Activated T-helper 17 cell treated with anti-CD3 and anti-CD28 coated beads, Interleukin-2, amount 50 U/mL, for 72 hours (primary cell): Measurements from ENCODE around the gene ACTL6A. TPM values are rescaled to one million over a fixed set of nuclear protein-coding genes. Genes with fewer than 3 reads are reported as not detected.
"Not testable (repeated sequence)": the region's sequence is repeated elsewhere in the genome, so short reads cannot be mapped to it uniquely, and the experiment has no call there.

Experiments used
- ATAC-seq: fragments of 150-1000 bp; cut with Tn5 transposase; replicated peaks from 2 replicates; pipeline ENCODE4 v1.10.0; 2021; ENCODE audit warnings: mild to moderate bottlenecking, moderate library complexity
- H3K27ac Mint-ChIP-seq: one replicate; pipeline ENCODE4 v1.8.0; 2022; ENCODE audit warnings: mixed read lengths
- H3K27me3 Mint-ChIP-seq: one replicate; pipeline ENCODE4 v1.8.0; 2022; ENCODE audit warnings: mixed read lengths
- H3K36me3 Mint-ChIP-seq: one replicate; pipeline ENCODE4 v1.8.0; 2022; ENCODE audit warnings: low read depth, mild to moderate bottlenecking, mixed read lengths
- H3K4me1 Mint-ChIP-seq: one replicate; pipeline ENCODE4 v1.8.0; 2022; ENCODE audit warnings: mixed read lengths
- H3K4me3 Mint-ChIP-seq: one replicate; pipeline ENCODE4 v1.8.0; 2022; ENCODE audit warnings: mild to moderate bottlenecking, mixed read lengths
- H3K9me3 Mint-ChIP-seq: one replicate; pipeline ENCODE4 v1.8.0; 2022; ENCODE audit warnings: mixed read lengths
- total RNA-seq, 2 donors: library from RNA; stranded (reverse); gene quantifications; one replicate each; pipeline ENCODE4 v1.2.3, GENCODE V29; 2022

Gene ACTL6A
- 10 to 100 TPM; 59.0 to 88.4 TPM for total RNA-seq

DNA sequence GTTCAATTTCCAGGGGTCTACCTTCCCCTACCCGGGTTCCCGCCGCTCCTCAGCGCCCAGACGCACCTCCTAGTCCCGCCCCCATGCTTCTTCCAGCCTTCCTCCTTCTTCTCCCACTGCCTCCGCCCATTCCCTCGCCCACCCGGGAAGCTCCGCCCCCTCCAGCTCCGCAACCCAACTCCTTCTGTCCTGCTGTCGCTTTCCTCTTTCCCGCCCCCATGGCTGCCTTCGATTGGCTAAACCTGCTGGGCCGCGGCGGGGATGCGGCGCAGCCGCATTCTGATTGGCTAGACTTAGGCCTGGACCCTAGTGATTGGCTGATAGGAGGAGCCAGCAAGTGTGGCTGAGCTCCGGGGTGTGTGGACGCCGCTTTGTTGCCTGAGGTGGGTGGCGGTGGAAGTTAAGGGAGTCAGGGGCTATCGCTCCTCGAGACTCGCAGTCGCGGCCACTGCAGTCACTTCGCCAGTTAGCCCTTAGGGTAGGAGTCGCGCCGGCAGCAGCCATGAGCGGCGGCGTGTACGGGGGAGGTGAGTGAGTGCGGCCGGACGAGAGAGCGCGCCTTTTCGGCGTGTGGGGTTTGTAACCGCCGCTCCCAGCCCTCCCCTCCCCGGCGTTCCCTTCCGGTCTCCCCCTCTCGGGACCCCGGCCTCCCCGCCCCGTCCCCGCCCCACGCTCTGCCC, at the start of gene ACTL6A:
Gene ACTL6A (plus strand): TSS at position 336 of the 680 bp plus-strand sequence. CDS start 167 bp downstream, at position 503.
- Mint-ChIP-seq H3K27ac (peak within 1 kb of the TSS; percentile 85), H3K36me3 (peaks cover 5% of the 10 kb centered on the region), H3K9me3 (no peaks in the 10 kb centered on the region), H3K4me1 (peaks cover 12% of the 10 kb centered on the region), H3K27me3 (no peaks in the 10 kb centered on the region), H3K4me3 (peak within 1 kb of the TSS; percentile 85)
- peak; percentile 94 for ATAC-seq

DNA sequence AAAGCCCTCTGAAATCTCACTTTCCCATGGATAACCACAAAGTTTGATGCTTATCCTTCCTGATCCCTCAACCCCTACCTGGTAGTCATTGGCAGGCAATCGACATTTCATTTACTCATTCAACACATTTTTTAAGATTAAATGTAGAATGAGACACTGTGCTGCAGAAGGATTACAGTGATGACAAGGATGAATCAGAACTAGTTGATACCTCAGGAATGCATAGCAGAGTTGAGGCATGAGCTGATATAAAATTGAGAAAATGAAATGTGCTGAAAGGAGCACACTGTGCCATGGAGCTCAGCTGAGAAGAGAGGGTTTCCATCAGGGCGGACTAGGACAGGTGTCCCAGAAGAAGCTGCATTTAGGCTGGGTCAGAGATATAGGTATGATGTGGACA, 48.9 kb upstream of the ACTL6A start:
- Mint-ChIP-seq H3K4me1 (peaks cover 4% of the 10 kb centered on the region), H3K27me3 (peaks cover 8% of the 10 kb centered on the region)

DNA sequence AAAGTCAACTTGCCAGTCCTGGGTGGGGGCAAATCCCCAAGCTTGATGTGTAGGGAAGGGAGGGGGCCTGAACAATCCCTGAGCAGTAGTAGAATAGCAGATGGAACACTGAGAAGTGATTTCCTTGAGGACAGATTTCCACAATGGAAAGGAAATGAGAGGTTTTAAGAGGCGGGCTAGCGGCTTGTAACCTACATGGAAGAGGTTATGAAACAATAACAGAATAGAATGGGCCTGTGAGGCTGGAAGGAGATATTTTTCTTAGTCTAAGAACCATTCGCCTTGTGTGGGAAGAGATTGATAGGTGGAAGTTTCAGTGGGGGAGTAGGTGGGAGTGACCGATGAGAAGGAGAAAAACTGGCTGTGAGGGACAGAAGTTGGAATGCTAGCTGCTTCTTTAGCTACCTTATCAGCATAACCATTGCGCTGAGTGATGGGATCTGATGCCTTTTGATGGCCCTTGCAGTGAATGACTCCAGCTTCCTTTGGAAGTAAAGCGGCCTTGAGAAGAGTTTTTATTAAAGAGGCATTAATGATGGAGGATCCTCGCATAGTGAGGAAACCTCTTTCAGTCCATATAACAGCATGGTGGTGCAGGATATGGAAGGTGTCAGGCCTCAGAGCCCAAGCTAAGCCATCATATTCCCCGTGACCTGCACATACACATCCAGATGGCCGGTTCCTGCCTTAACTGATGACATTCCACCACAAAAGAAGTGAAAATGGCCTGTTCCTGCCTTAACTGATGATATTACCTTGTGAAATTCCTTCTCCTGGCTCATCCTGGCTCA, 46.1 kb upstream of the ACTL6A start:
- H3K27me3 Mint-ChIP-seq, H3K36me3 Mint-ChIP-seq, H3K4me3 Mint-ChIP-seq, ATAC-seq, H3K27ac Mint-ChIP-seq, H3K4me1 Mint-ChIP-seq: not testable (repeated sequence)
- peaks cover 15% of the 10 kb centered on the region for H3K9me3 Mint-ChIP-seq

More for the DNA sequence above, 48.9 kb upstream of the ACTL6A start:
- Mint-ChIP-seq H3K27ac (no peak overlapping the region), H3K36me3 (no peaks in the 10 kb centered on the region), H3K4me3 (no peak overlapping the region), H3K9me3 (peaks cover 15% of the 10 kb centered on the region)
- ATAC-seq, result no peak

DNA sequence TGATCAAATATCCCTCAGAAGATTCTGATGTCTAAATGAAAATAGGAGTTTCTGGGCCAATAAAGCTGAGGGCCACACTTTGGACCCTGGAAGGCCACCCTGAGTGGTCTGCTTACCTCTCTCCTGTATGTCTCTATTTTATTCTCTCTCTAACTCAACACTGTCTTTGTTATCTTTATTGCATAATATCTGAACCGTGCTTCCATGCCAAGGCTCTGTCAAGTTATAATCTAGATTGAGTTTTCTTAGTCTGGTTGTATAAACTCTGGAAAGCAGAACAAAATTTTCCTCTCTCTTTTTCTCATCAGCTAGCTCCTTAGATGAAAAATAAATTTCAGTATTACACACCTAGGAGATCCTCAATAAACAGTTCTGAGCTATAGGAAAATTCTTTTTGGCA, 36.2 kb upstream of the ACTL6A start:
- H3K9me3 Mint-ChIP-seq, result no peaks in the 10 kb centered on the region
- H3K27me3 Mint-ChIP-seq, result peaks cover 19% of the 10 kb centered on the region
- H3K36me3 Mint-ChIP-seq, result no peaks in the 10 kb centered on the region
- no peaks in the 10 kb centered on the region for H3K4me1 Mint-ChIP-seq
- no peak for ATAC-seq
- H3K4me3 Mint-ChIP-seq, result no peak overlapping the region
- H3K27ac Mint-ChIP-seq, result no peak overlapping the region

DNA sequence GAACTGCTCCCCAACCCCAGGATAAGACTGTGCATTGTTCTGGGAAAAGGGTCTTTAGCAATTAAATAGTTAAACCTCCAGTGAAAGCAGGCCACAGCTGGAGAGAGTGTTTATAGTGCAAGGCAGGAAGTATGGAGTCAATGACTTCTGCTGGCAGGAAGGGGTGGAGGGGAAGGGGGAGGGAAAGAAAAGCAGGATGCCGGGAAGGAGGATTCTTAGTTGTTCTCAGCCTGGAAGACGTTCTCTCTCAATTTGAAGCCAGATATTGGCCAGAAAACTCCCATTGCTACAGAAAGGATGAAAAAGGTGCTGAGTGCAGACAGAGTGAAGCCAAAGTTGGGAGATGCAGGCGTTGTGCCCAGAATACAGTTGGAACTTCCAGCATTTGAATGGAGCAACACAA, 35.7 kb upstream of the ACTL6A start:
- H3K4me3 Mint-ChIP-seq, result no peak overlapping the region
- H3K27me3 Mint-ChIP-seq, result peaks cover 19% of the 10 kb centered on the region
- H3K36me3 Mint-ChIP-seq, result no peaks in the 10 kb centered on the region
- H3K9me3 Mint-ChIP-seq, result no peaks in the 10 kb centered on the region
- no peaks in the 10 kb centered on the region for H3K4me1 Mint-ChIP-seq
- ATAC-seq, result no peak
- no peak overlapping the region for H3K27ac Mint-ChIP-seq

DNA sequence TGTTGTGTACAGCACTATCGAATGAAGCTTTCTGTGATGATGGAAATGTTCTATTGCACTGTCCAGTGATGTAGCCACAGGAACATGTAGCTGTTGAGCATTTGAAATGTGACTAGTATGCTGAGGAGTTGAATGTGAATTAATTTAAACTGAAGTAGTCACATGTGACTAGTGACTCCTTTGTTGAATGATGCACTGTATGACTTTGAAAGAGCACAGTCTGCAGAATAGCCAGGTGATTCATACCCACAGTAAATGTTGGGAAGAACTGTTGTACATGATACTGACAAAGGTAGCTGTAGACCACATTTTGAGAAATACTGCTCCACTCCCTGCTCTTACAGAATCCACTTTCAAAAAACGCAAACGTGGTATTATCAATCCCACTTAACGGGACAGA, 34.0 kb upstream of the ACTL6A start:
- no peak overlapping the region for H3K4me3 Mint-ChIP-seq
- H3K36me3 Mint-ChIP-seq, result no peaks in the 10 kb centered on the region
- no peaks in the 10 kb centered on the region for H3K4me1 Mint-ChIP-seq
- H3K9me3 Mint-ChIP-seq, result no peaks in the 10 kb centered on the region
- H3K27me3 Mint-ChIP-seq, result peaks cover 22% of the 10 kb centered on the region
- no peak overlapping the region for H3K27ac Mint-ChIP-seq
- ATAC-seq, result peak; percentile 53

DNA sequence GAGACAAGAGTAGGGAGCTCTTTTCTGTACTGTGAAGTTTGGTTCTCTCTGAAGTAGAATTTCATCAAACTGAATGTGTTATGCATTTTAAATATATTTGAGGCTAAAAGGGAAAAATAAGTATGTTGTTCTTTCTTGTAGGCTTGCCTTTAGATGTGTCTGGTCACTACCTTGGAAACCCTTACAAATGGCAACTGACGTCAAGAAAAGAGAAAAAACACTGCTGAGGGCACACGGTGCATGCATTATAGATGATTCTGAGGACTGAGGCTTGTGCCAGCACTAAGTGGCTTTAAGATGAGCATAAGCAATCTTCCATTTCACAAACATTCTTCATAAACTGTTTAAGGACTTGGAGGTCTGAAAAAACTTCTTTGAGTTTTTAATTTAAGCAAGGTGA, 31.1 kb upstream of the ACTL6A start:
- peaks cover 15% of the 10 kb centered on the region for H3K27me3 Mint-ChIP-seq
- H3K36me3 Mint-ChIP-seq, result no peaks in the 10 kb centered on the region
- no peak overlapping the region for H3K4me3 Mint-ChIP-seq
- H3K4me1 Mint-ChIP-seq, result no peaks in the 10 kb centered on the region
- H3K9me3 Mint-ChIP-seq, result no peaks in the 10 kb centered on the region
- no peak overlapping the region for H3K27ac Mint-ChIP-seq
- ATAC-seq, result no peak

DNA sequence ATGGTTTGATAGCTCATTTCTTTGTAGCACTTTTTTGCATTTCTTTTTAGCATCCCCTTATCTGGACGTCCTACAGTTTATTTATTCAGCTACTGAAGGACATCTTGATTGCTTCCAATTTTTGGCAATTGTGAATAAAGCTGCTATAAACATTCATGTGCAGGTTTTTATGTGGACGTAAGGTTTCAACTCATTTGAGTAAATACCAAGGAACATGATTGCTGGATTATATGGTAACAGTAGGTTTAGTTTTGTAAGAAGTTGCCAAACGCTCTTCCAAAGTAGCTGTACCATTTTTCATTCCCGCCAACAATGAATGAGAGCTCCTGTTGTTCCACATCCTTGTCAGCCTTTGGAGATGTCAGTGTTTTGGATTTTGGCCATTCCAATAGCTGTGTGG, 29.5 kb upstream of the ACTL6A start:
- no peak for ATAC-seq
- no peaks in the 10 kb centered on the region for H3K4me1 Mint-ChIP-seq
- H3K27me3 Mint-ChIP-seq, result peaks cover 7% of the 10 kb centered on the region
- no peaks in the 10 kb centered on the region for H3K9me3 Mint-ChIP-seq
- no peak overlapping the region for H3K27ac Mint-ChIP-seq
- no peaks in the 10 kb centered on the region for H3K36me3 Mint-ChIP-seq
- no peak overlapping the region for H3K4me3 Mint-ChIP-seq

DNA sequence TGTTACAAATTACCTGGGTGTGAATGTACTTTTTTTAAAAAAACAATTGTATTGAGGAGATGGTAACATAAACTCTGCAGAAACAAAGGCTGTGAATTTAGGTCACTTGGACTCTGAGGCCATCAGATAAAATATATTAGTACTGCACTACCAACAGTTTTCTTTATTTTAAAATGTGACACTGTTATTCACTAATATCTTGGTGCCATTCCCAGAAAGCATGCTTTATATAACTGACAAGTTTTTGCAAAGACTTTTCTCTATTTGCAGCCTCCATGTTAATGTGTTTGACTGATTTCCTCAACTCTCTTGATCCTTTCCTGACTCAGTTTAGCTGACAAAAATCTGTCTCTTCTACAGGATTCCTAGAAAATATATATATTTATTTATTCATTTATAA, 26.5 kb upstream of the ACTL6A start:
- Mint-ChIP-seq H3K27me3 (peaks cover 10% of the 10 kb centered on the region), H3K27ac (no peak overlapping the region), H3K4me3 (no peak overlapping the region), H3K9me3 (no peaks in the 10 kb centered on the region), H3K36me3 (no peaks in the 10 kb centered on the region), H3K4me1 (peaks cover 4% of the 10 kb centered on the region)
- no peak for ATAC-seq

DNA sequence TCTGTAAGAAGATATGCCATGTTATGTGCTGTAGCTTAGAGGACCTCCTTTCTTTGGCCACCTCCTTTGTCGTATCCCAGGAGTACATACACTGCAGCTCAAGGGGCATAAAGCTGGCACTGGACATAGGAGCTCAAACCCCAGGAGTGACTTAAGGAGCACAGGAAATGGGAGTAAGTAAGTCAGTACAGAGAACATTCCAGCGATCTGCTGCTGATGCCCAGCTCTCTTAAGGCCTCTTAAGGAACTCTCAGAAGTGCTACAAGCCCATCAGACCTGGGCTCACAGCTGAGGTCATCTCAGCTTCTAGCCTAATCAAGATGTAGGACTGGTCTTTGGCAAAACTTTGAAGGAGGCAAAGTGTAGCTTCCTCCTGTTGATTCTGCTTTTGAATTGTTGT, 21.6 kb upstream of the ACTL6A start:
- H3K4me3 Mint-ChIP-seq, result no peak overlapping the region
- no peak for ATAC-seq
- no peak overlapping the region for H3K27ac Mint-ChIP-seq
- H3K4me1 Mint-ChIP-seq, result peaks cover 4% of the 10 kb centered on the region
- peaks cover 13% of the 10 kb centered on the region for H3K27me3 Mint-ChIP-seq
- H3K36me3 Mint-ChIP-seq, result no peaks in the 10 kb centered on the region
- H3K9me3 Mint-ChIP-seq, result no peaks in the 10 kb centered on the region

DNA sequence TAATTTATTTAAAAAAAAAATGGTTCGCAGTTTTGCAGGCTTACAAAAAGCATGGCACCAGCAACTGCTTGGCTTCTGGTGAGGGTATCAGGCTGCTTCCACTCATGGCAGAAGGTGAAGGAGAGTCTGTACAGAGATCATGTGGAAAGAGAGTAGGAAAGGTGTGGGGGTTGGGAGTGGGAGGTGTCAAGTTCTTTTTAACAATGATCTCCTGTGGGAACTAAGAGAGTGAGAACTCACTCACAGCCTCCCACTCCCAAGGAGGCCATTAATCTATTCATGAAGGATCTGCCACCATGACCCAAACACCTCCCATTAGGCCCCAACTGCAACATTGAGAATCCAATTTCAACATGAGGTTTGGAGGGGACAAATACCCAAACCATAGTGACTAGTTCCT, 21.1 kb upstream of the ACTL6A start:
- Mint-ChIP-seq H3K9me3 (no peaks in the 10 kb centered on the region), H3K36me3 (no peaks in the 10 kb centered on the region), H3K4me3 (no peak overlapping the region), H3K4me1 (peaks cover 4% of the 10 kb centered on the region), H3K27ac (no peak overlapping the region), H3K27me3 (peaks cover 13% of the 10 kb centered on the region)
- no peak for ATAC-seq

DNA sequence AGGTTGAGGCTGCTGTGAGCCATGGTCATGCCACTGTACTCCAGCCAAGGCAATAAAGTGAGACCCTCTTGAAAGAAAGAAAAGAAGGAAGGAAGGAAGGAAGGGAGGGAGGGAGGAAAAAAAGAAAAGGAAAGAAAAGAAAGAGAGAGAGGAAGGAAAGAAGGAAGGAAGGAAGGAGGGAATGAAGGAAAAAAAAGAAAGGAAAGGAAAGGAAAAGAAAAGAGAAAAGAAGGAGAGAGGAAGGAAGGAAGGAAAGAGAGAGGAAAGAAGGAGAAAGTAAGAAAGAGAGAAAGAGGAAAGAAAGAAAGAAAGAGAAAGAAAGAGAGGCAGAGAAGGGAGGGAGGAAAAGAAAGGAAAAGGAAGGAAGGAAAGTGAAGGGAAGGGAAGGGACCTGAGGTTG, 20.4 kb upstream of the ACTL6A start:
- H3K9me3 Mint-ChIP-seq, result no peaks in the 10 kb centered on the region

DNA sequence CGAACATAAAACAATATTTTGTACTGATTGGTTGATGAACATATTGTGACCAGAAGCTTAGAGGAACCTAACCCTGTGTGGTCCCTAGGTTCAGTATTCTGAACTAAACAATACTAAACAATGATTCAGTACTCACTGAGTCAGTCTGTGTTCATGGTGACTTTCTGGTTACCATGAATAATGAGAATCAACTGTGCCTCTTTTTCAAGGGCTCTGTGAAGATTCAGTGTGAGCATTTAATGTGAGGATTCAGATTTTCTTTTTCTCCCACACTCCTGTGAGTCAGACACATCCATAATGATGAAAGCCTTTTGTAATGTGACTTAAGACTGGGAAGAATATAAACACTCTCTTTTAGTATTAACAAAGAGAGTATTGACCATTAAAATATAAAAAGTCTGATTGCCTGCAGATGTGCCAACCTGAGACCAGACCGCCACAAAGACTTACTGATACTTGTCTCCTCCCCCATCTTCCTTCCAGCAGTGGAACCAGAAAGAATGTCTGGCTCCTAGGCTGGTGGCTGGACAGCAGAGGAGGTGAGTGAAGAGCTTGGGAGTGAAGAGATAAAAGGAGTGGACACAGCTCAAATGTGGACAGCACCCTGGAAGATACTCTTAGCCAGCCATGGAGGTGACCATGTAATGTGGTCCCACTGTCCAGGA, 17.6 kb upstream of the ACTL6A start:
- no peak overlapping the region for H3K27ac Mint-ChIP-seq
- peaks cover 13% of the 10 kb centered on the region for H3K27me3 Mint-ChIP-seq
- no peaks in the 10 kb centered on the region for H3K36me3 Mint-ChIP-seq
- H3K9me3 Mint-ChIP-seq, result no peaks in the 10 kb centered on the region
- peaks cover 3% of the 10 kb centered on the region for H3K4me1 Mint-ChIP-seq
- ATAC-seq, result peak; percentile 89
- H3K4me3 Mint-ChIP-seq, result no peak overlapping the region

More for the DNA sequence above, 20.4 kb upstream of the ACTL6A start:
- Mint-ChIP-seq H3K27me3 (peaks cover 13% of the 10 kb centered on the region), H3K4me1 (peaks cover 4% of the 10 kb centered on the region), H3K27ac (no peak overlapping the region), H3K36me3 (no peaks in the 10 kb centered on the region), H3K4me3 (no peak overlapping the region)
- no peak for ATAC-seq

DNA sequence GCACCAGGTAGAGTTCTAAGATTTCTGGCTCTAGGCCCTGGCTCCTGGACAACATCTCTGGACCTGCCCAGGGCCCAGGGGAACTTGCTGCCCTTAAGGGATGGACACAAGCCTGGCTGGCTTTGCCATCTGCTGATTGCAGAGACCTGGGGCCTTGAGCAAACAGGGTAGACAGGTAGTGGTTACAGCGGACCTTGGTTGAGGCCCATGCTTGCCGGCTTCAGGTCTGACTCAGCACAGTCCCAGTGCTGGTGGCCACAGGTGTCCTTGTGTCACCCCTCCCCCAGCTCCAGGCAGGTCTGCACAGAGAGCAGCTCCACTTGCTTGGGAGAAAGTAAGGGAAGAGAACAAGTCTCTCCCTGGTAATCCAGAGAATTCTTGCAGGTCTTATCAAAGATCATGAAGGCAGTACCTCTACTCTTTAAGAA, 15.9 kb upstream of the ACTL6A start:
- H3K27me3 Mint-ChIP-seq, result peaks cover 8% of the 10 kb centered on the region
- ATAC-seq, result no peak
- H3K4me3 Mint-ChIP-seq, result no peak overlapping the region
- H3K9me3 Mint-ChIP-seq, result no peaks in the 10 kb centered on the region
- no peaks in the 10 kb centered on the region for H3K36me3 Mint-ChIP-seq
- H3K4me1 Mint-ChIP-seq, result no peaks in the 10 kb centered on the region
- no peak overlapping the region for H3K27ac Mint-ChIP-seq
